ENCODE measurements around the gene GBP4. TPM values are rescaled to one million over a fixed set of nuclear protein-coding genes. Genes with fewer than 3 reads are reported as not detected.

Gene GBP4
- total RNA-seq, 1 experiment from 2014 or later: 0.05 TPM

DNA sequence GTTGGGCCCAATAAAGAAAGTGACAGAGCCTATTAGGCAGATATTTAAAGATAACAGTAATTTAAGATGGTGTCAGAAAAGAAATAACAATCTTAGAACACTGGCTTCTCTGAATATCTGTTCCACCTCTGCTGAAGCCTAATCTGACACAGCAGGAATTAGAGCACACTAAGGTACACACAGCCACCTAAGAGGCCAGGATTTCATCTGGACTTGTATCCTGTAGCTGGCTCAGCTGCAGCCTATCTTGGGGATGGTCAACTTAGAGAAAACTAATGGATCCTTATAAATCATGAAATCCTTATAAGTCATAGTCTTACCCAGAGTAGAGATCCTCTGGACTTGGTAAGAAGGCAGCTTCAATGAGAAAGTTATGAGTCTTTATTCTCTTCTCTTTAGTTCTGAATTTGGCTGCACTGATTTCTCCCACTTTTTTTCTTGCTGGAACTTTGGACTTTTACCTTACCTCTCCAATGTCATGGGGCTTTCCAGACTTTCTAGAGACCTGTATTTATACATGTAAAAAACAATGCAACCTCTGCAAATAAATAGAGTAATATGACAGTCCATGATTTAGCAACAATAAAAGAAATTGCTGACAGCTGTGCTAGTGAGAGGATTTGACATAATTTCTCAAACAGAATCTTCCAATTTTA lies 23.0 kb downstream of the GBP4 start, which contains the start of gene GBP7:
Gene GBP7 (minus strand): TSS at position 403 of the 656 bp plus-strand sequence. CDS start 4,068 bp downstream, outside the sequence.
- TF ChIP-seq, protein P1, sequence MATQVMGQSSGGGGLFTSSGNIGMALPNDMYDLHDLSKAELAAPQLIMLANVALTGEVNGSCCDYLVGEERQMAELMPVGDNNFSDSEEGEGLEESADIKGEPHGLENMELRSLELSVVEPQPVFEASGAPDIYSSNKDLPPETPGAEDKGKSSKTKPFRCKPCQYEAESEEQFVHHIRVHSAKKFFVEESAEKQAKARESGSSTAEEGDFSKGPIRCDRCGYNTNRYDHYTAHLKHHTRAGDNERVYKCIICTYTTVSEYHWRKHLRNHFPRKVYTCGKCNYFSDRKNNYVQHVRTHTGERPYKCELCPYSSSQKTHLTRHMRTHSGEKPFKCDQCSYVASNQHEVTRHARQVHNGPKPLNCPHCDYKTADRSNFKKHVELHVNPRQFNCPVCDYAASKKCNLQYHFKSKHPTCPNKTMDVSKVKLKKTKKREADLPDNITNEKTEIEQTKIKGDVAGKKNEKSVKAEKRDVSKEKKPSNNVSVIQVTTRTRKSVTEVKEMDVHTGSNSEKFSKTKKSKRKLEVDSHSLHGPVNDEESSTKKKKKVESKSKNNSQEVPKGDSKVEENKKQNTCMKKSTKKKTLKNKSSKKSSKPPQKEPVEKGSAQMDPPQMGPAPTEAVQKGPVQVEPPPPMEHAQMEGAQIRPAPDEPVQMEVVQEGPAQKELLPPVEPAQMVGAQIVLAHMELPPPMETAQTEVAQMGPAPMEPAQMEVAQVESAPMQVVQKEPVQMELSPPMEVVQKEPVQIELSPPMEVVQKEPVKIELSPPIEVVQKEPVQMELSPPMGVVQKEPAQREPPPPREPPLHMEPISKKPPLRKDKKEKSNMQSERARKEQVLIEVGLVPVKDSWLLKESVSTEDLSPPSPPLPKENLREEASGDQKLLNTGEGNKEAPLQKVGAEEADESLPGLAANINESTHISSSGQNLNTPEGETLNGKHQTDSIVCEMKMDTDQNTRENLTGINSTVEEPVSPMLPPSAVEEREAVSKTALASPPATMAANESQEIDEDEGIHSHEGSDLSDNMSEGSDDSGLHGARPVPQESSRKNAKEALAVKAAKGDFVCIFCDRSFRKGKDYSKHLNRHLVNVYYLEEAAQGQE (IDR thresholded peaks at IDR 0.05; ENCODE audit: low read depth): no peak
- TF ChIP-seq RAD21 (IDR thresholded peaks at IDR 0.05; ENCODE audit: low read depth): no peak
- TF ChIP-seq FOSL1 (IDR thresholded peaks at IDR 0.05; ENCODE audit: low read depth): no peak
- no peak for TF ChIP-seq CEBPB (IDR thresholded peaks at IDR 0.05; ENCODE audit: low read depth)
- TF ChIP-seq, protein P2, sequence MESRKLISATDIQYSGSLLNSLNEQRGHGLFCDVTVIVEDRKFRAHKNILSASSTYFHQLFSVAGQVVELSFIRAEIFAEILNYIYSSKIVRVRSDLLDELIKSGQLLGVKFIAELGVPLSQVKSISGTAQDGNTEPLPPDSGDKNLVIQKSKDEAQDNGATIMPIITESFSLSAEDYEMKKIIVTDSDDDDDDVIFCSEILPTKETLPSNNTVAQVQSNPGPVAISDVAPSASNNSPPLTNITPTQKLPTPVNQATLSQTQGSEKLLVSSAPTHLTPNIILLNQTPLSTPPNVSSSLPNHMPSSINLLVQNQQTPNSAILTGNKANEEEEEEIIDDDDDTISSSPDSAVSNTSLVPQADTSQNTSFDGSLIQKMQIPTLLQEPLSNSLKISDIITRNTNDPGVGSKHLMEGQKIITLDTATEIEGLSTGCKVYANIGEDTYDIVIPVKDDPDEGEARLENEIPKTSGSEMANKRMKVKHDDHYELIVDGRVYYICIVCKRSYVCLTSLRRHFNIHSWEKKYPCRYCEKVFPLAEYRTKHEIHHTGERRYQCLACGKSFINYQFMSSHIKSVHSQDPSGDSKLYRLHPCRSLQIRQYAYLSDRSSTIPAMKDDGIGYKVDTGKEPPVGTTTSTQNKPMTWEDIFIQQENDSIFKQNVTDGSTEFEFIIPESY (IDR thresholded peaks at IDR 0.05; ENCODE audit: extremely low read depth, insufficient replicate concordance, low read length): no peak
- TF ChIP-seq EGR1 (IDR thresholded peaks at IDR 0.05; ENCODE audit: low read depth): no peak
- TF ChIP-seq, protein P3, sequence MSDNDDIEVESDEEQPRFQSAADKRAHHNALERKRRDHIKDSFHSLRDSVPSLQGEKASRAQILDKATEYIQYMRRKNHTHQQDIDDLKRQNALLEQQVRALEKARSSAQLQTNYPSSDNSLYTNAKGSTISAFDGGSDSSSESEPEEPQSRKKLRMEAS (IDR thresholded peaks at IDR 0.05): no peak
- TF ChIP-seq ZFX (IDR thresholded peaks at IDR 0.05): no peak
- no peak for TF ChIP-seq YY1 (IDR thresholded peaks at IDR 0.05; ENCODE audit: extremely low read depth, insufficient replicate concordance, low read depth, low read length)
- no peak for TF ChIP-seq POLR2A (IDR thresholded peaks at IDR 0.05; ENCODE audit: borderline replicate concordance, extremely low read depth, insufficient read depth, insufficient read length)
- TF ChIP-seq CBX3 (IDR thresholded peaks at IDR 0.05; ENCODE audit: low read depth): no peak
- no peak for TF ChIP-seq JUND (IDR thresholded peaks at IDR 0.05)
- TF ChIP-seq EZH2 (IDR thresholded peaks at IDR 0.05): no peak
- no peak for TF ChIP-seq ZNF274 (IDR thresholded peaks at IDR 0.05; ENCODE audit: low read depth, low read length)
- TF ChIP-seq SP1 (IDR thresholded peaks at IDR 0.05; ENCODE audit: low read depth): no peak
- no peak for TF ChIP-seq SIN3A (IDR thresholded peaks at IDR 0.05; ENCODE audit: low read depth)
- TF ChIP-seq, protein P4, sequence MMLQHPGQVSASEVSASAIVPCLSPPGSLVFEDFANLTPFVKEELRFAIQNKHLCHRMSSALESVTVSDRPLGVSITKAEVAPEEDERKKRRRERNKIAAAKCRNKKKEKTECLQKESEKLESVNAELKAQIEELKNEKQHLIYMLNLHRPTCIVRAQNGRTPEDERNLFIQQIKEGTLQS (IDR thresholded peaks at IDR 0.05): no peak
- no peak for TF ChIP-seq ELF1 (IDR thresholded peaks at IDR 0.05; ENCODE audit: borderline replicate concordance, low read depth)

More for the DNA sequence above, 23.0 kb downstream of the GBP4 start, which contains the start of gene GBP7:
- no peak within 1 kb of the TSS for H3K4me2 ChIP-seq (ENCODE audit: low read length)
- RAD21 ChIA-PET (ENCODE audit: low non-redundant PET in 1 of 2, low total read pairs in 2 of 2, uncharacterized antibody in 2 of 2, unreplicated experiment in 2 of 2): no interaction called here
- H3K9ac ChIP-seq (ENCODE audit: low read length): no peak within 1 kb of the TSS
- H3K9me3 ChIP-seq (ENCODE audit: control insufficient read depth in 1 of 2, insufficient read depth in 1 of 2, low read depth in 1 of 2, low read length in 2 of 2): no peaks in the 10 kb centered on the region
- CTCF ChIA-PET: no interaction called here
- no peaks in the 10 kb centered on the region for H3K36me3 ChIP-seq (ENCODE audit: control insufficient read depth in 1 of 2, insufficient read depth in 2 of 2, low read length in 2 of 2)
- no peak within 1 kb of the TSS for H3K4me3 ChIP-seq (replicated peaks in 1 of 2; ENCODE audit: low read depth in 1 of 2, low read length in 2 of 2)
- no peaks in the 10 kb centered on the region for H3K79me2 ChIP-seq (ENCODE audit: insufficient read depth, low read length)
- H3K9me2 ChIP-seq (ENCODE audit: insufficient read depth): no peaks in the 10 kb centered on the region
- no peaks in the 10 kb centered on the region for H3K27me3 ChIP-seq (ENCODE audit: insufficient read depth, low read length)
- ATAC-seq: no peak
- no peak for DNase-seq (ENCODE audit: low read depth, low spot score)
- BruUV-seq (replicated peaks): no TSS peak
- H3K4me1 ChIP-seq (ENCODE audit: control insufficient read depth in 1 of 2, insufficient read depth in 2 of 2, low read length in 2 of 2): no peaks in the 10 kb centered on the region
- H4K20me1 ChIP-seq (ENCODE audit: insufficient read depth): no peaks in the 10 kb centered on the region
- POLR2A ChIA-PET: no interaction called here
- no peak within 1 kb of the TSS for H3K27ac ChIP-seq (ENCODE audit: low read depth, low read length)
- intact Hi-C loops (cut with micrococcal nuclease): no loop called here
- H2AFZ ChIP-seq (ENCODE audit: low read depth, low read length, poor library complexity, severe bottlenecking): no peak within 1 kb of the TSS

Data from HCT116 (cell line).